Upper lobe of left lung (tissue), 4 donors: ENCODE measurements around the gene PTPRH.

Experiments
- POLR2A ChIP-seq, 4 donors: fragments of 450-650 bp; IDR thresholded peaks; one replicate each; pipeline ENCODE4 v1.5.1; 2016 to 2017; ENCODE audit warnings: antibody characterized with exemption in 4 of 4, mild to moderate bottlenecking in 2 of 4
- POLR2AphosphoS5 ChIP-seq, 2 donors: sonication (generic); formaldehyde crosslinking; IDR thresholded peaks; one replicate each; pipeline ENCODE4 v1.5.1; 2017; ENCODE audit warnings: antibody characterized with exemption in 2 of 2
- TF ChIP-seq, protein P1 (sequence below), 6 experiments: fragments of 450-650 bp in 4 of 6; fragments of 200-600 bp in 2 of 6; sonication (generic) in 2 of 6; IDR thresholded peaks; one replicate each; pipeline ENCODE4 v1.5.1; 2016 to 2019; ENCODE audit warnings: antibody characterized with exemption in 6 of 6

GRCh38 chr19:55229145-55229788 lies 20.0 kb upstream of the PTPRH start:
- TF ChIP-seq POLR2AphosphoS5 (IDR thresholded peaks at IDR 0.05) (no peak), POLR2A (IDR thresholded peaks at IDR 0.05) (no peak)
- TF ChIP-seq, protein P1, sequence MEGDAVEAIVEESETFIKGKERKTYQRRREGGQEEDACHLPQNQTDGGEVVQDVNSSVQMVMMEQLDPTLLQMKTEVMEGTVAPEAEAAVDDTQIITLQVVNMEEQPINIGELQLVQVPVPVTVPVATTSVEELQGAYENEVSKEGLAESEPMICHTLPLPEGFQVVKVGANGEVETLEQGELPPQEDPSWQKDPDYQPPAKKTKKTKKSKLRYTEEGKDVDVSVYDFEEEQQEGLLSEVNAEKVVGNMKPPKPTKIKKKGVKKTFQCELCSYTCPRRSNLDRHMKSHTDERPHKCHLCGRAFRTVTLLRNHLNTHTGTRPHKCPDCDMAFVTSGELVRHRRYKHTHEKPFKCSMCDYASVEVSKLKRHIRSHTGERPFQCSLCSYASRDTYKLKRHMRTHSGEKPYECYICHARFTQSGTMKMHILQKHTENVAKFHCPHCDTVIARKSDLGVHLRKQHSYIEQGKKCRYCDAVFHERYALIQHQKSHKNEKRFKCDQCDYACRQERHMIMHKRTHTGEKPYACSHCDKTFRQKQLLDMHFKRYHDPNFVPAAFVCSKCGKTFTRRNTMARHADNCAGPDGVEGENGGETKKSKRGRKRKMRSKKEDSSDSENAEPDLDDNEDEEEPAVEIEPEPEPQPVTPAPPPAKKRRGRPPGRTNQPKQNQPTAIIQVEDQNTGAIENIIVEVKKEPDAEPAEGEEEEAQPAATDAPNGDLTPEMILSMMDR (IDR thresholded peaks at IDR 0.05): no peak
